Measurements from ENCODE around the gene FAM98B.

Gene FAM98B

GRCh38 chr15:38525489-38525888 lies 71.6 kb downstream of the FAM98B start:
- H3K4me1 ChIP-seq (ENCODE audit: control insufficient read depth, insufficient read depth, low read length) = no peaks in the 10 kb centered on the region
- H3K9ac ChIP-seq (ENCODE audit: low read length) = no peak overlapping the region
- no peaks in the 10 kb centered on the region for H3K36me3 ChIP-seq (ENCODE audit: control insufficient read depth, insufficient read depth, low read length)
- H3K27me3 ChIP-seq (ENCODE audit: control insufficient read depth, insufficient read depth, low read length) = no peaks in the 10 kb centered on the region
- no peak overlapping the region for H3K27ac ChIP-seq (ENCODE audit: low read depth, low read length)
- no peaks in the 10 kb centered on the region for H3K9me3 ChIP-seq (ENCODE audit: control insufficient read depth, insufficient read depth, low read depth, low read length)
- no peak overlapping the region for H3K4me3 ChIP-seq (ENCODE audit: low read depth, low read length)

GRCh38 chr15:38526158-38526557 lies 72.2 kb downstream of the FAM98B start:
- no peaks in the 10 kb centered on the region for H3K36me3 ChIP-seq (ENCODE audit: control insufficient read depth, insufficient read depth, low read length)
- no peaks in the 10 kb centered on the region for H3K4me1 ChIP-seq (ENCODE audit: control insufficient read depth, insufficient read depth, low read length)
- no peak overlapping the region for H3K9ac ChIP-seq (ENCODE audit: low read length)
- H3K27me3 ChIP-seq (ENCODE audit: control insufficient read depth, insufficient read depth, low read length) = no peaks in the 10 kb centered on the region
- H3K27ac ChIP-seq (ENCODE audit: low read depth, low read length) = no peak overlapping the region
- H3K4me3 ChIP-seq (ENCODE audit: low read depth, low read length) = no peak overlapping the region
- H3K9me3 ChIP-seq (ENCODE audit: control insufficient read depth, insufficient read depth, low read depth, low read length) = no peaks in the 10 kb centered on the region

- Histone ChIP-seq H3K36me3 (ENCODE audit: control insufficient read depth, insufficient read depth, low read length) (no peaks in the 10 kb centered on the region), H3K9ac (ENCODE audit: low read length) (no peak overlapping the region), H3K27ac (ENCODE audit: low read depth, low read length) (no peak overlapping the region), H3K4me1 (ENCODE audit: control insufficient read depth, insufficient read depth, low read length) (0 out of 2 replicates have a peak, but pooled peaks cover 3% of the 10 kb centered on the region), H3K4me3 (ENCODE audit: low read depth, low read length) (no peak overlapping the region), H3K9me3 (ENCODE audit: control insufficient read depth, insufficient read depth, low read depth, low read length) (no peaks in the 10 kb centered on the region), H3K27me3 (ENCODE audit: control insufficient read depth, insufficient read depth, low read length) (no peaks in the 10 kb centered on the region)
Observed at GRCh38 chr15:38528294-38528693, 74.4 kb downstream of the FAM98B start.

- Histone ChIP-seq H3K9ac (ENCODE audit: low read length) (no peak overlapping the region), H3K27me3 (ENCODE audit: control insufficient read depth, insufficient read depth, low read length) (no peaks in the 10 kb centered on the region), H3K27ac (ENCODE audit: low read depth, low read length) (no peak overlapping the region), H3K4me3 (ENCODE audit: low read depth, low read length) (no peak overlapping the region), H3K4me1 (ENCODE audit: control insufficient read depth, insufficient read depth, low read length) (0 out of 2 replicates have a peak, but pooled peaks cover 3% of the 10 kb centered on the region), H3K9me3 (ENCODE audit: control insufficient read depth, insufficient read depth, low read depth, low read length) (no peaks in the 10 kb centered on the region), H3K36me3 (ENCODE audit: control insufficient read depth, insufficient read depth, low read length) (no peaks in the 10 kb centered on the region)
Observed at GRCh38 chr15:38530113-38530512, 76.2 kb downstream of the FAM98B start.

GRCh38 chr15:38531509-38531908 lies 77.6 kb downstream of the FAM98B start:
- Histone ChIP-seq H3K36me3 (ENCODE audit: control insufficient read depth, insufficient read depth, low read length) (no peaks in the 10 kb centered on the region), H3K9ac (ENCODE audit: low read length) (no peak overlapping the region), H3K4me1 (ENCODE audit: control insufficient read depth, insufficient read depth, low read length) (0 out of 2 replicates have a peak, but pooled peaks cover 3% of the 10 kb centered on the region), H3K27me3 (ENCODE audit: control insufficient read depth, insufficient read depth, low read length) (no peaks in the 10 kb centered on the region), H3K9me3 (ENCODE audit: control insufficient read depth, insufficient read depth, low read depth, low read length) (no peaks in the 10 kb centered on the region), H3K27ac (ENCODE audit: low read depth, low read length) (no peak overlapping the region), H3K4me3 (ENCODE audit: low read depth, low read length) (no peak overlapping the region)

GRCh38 chr15:38532728-38533127 lies 78.8 kb downstream of the FAM98B start:
- H3K4me1 ChIP-seq (ENCODE audit: control insufficient read depth, insufficient read depth, low read length) = 0 out of 2 replicates have a peak, but pooled peaks cover 3% of the 10 kb centered on the region
- no peaks in the 10 kb centered on the region for H3K27me3 ChIP-seq (ENCODE audit: control insufficient read depth, insufficient read depth, low read length)
- H3K4me3 ChIP-seq (ENCODE audit: low read depth, low read length) = no peak overlapping the region
- H3K9me3 ChIP-seq (ENCODE audit: control insufficient read depth, insufficient read depth, low read depth, low read length) = no peaks in the 10 kb centered on the region
- no peaks in the 10 kb centered on the region for H3K36me3 ChIP-seq (ENCODE audit: control insufficient read depth, insufficient read depth, low read length)
- no peak overlapping the region for H3K9ac ChIP-seq (ENCODE audit: low read length)
- no peak overlapping the region for H3K27ac ChIP-seq (ENCODE audit: low read depth, low read length)

- H3K9me3 ChIP-seq (ENCODE audit: control insufficient read depth, insufficient read depth, low read depth, low read length) = no peaks in the 10 kb centered on the region
- H3K36me3 ChIP-seq (ENCODE audit: control insufficient read depth, insufficient read depth, low read length) = no peaks in the 10 kb centered on the region
- H3K9ac ChIP-seq (ENCODE audit: low read length) = no peak overlapping the region
Observed at GRCh38 chr15:38533416-38533915, 79.5 kb downstream of the FAM98B start.

GRCh38 chr15:38533926-38534325 lies 80.0 kb downstream of the FAM98B start:
- Histone ChIP-seq H3K9me3 (ENCODE audit: control insufficient read depth, insufficient read depth, low read depth, low read length) (no peaks in the 10 kb centered on the region), H3K27me3 (ENCODE audit: control insufficient read depth, insufficient read depth, low read length) (no peaks in the 10 kb centered on the region), H3K9ac (ENCODE audit: low read length) (no peak overlapping the region), H3K27ac (ENCODE audit: low read depth, low read length) (no peak overlapping the region), H3K4me3 (ENCODE audit: low read depth, low read length) (no peak overlapping the region), H3K36me3 (ENCODE audit: control insufficient read depth, insufficient read depth, low read length) (no peaks in the 10 kb centered on the region), H3K4me1 (ENCODE audit: control insufficient read depth, insufficient read depth, low read length) (0 out of 2 replicates have a peak, but pooled peaks cover 3% of the 10 kb centered on the region)

More at GRCh38 chr15:38533416-38533915, 79.5 kb downstream of the FAM98B start:
- H3K4me3 ChIP-seq (ENCODE audit: low read depth, low read length) = no peak overlapping the region
- no peaks in the 10 kb centered on the region for H3K27me3 ChIP-seq (ENCODE audit: control insufficient read depth, insufficient read depth, low read length)
- H3K4me1 ChIP-seq (ENCODE audit: control insufficient read depth, insufficient read depth, low read length) = 0 out of 2 replicates have a peak, but pooled peaks cover 3% of the 10 kb centered on the region
- no peak overlapping the region for H3K27ac ChIP-seq (ENCODE audit: low read depth, low read length)

GRCh38 chr15:38534691-38535090 lies 80.8 kb downstream of the FAM98B start:
- Histone ChIP-seq H3K4me3 (ENCODE audit: low read depth, low read length) (no peak overlapping the region), H3K9me3 (ENCODE audit: control insufficient read depth, insufficient read depth, low read depth, low read length) (no peaks in the 10 kb centered on the region), H3K36me3 (ENCODE audit: control insufficient read depth, insufficient read depth, low read length) (no peaks in the 10 kb centered on the region), H3K27me3 (ENCODE audit: control insufficient read depth, insufficient read depth, low read length) (no peaks in the 10 kb centered on the region), H3K27ac (ENCODE audit: low read depth, low read length) (no peak overlapping the region), H3K4me1 (ENCODE audit: control insufficient read depth, insufficient read depth, low read length) (0 out of 2 replicates have a peak, but pooled peaks cover 3% of the 10 kb centered on the region), H3K9ac (ENCODE audit: low read length) (no peak overlapping the region)

- Histone ChIP-seq H3K27me3 (ENCODE audit: control insufficient read depth, insufficient read depth, low read length) (no peaks in the 10 kb centered on the region), H3K4me3 (ENCODE audit: low read depth, low read length) (no peak overlapping the region), H3K27ac (ENCODE audit: low read depth, low read length) (no peak overlapping the region), H3K4me1 (ENCODE audit: control insufficient read depth, insufficient read depth, low read length) (peaks cover 3% of the 10 kb centered on the region; the same call in 1 of the 2 replicates), H3K9me3 (ENCODE audit: control insufficient read depth, insufficient read depth, low read depth, low read length) (no peaks in the 10 kb centered on the region), H3K9ac (ENCODE audit: low read length) (no peak overlapping the region), H3K36me3 (ENCODE audit: control insufficient read depth, insufficient read depth, low read length) (no peaks in the 10 kb centered on the region)
Observed at GRCh38 chr15:38535491-38536200, 81.7 kb downstream of the FAM98B start.

- H3K27ac ChIP-seq (ENCODE audit: low read depth, low read length) = no peak overlapping the region
- H3K36me3 ChIP-seq (ENCODE audit: control insufficient read depth, insufficient read depth, low read length) = no peaks in the 10 kb centered on the region
- H3K4me3 ChIP-seq (ENCODE audit: low read depth, low read length) = no peak overlapping the region
- H3K9me3 ChIP-seq (ENCODE audit: control insufficient read depth, insufficient read depth, low read depth, low read length) = no peaks in the 10 kb centered on the region
- peaks cover 3% of the 10 kb centered on the region; the same call in 1 of the 2 replicates for H3K4me1 ChIP-seq (ENCODE audit: control insufficient read depth, insufficient read depth, low read length)
- no peaks in the 10 kb centered on the region for H3K27me3 ChIP-seq (ENCODE audit: control insufficient read depth, insufficient read depth, low read length)
- no peak overlapping the region for H3K9ac ChIP-seq (ENCODE audit: low read length)
Observed at GRCh38 chr15:38536201-38536676, 82.3 kb downstream of the FAM98B start.
